ENCODE measurements around the gene GRWD1.

Gene GRWD1

DNA sequence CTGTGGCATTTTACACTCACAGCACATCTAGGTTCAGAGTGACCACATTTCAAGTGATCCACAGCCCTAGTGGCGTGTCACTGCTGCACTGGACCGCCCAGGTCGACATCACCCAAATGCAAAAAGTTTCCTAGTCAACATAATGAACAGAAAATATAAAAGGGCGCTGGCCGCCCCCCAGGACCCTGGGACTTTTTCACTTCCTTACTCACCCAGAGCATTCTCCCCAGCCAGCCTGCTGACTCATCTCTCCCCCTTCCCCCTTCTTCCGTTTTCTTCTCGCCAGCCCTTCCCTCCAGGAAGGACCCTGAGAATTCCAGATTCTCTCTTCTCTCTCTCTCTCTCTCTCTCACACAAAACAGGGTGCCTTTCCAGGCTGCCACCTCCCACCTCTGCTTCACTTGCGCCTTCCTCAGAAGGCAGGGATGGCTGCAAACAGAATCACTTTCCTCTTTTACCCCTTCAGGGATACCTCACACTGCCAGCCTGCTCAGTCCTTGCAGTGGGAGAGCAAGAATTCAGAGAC, 21.0 kb upstream of the GRWD1 start:
- DNase-seq (ENCODE audit: low spot score): peak; percentile 65
- TF ChIP-seq, protein P1, sequence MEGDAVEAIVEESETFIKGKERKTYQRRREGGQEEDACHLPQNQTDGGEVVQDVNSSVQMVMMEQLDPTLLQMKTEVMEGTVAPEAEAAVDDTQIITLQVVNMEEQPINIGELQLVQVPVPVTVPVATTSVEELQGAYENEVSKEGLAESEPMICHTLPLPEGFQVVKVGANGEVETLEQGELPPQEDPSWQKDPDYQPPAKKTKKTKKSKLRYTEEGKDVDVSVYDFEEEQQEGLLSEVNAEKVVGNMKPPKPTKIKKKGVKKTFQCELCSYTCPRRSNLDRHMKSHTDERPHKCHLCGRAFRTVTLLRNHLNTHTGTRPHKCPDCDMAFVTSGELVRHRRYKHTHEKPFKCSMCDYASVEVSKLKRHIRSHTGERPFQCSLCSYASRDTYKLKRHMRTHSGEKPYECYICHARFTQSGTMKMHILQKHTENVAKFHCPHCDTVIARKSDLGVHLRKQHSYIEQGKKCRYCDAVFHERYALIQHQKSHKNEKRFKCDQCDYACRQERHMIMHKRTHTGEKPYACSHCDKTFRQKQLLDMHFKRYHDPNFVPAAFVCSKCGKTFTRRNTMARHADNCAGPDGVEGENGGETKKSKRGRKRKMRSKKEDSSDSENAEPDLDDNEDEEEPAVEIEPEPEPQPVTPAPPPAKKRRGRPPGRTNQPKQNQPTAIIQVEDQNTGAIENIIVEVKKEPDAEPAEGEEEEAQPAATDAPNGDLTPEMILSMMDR (IDR thresholded peaks at IDR 0.05; ENCODE audit: extremely low read depth, missing control alignments): no peak

- TF ChIP-seq, protein P1 (IDR thresholded peaks at IDR 0.05; ENCODE audit: extremely low read depth, missing control alignments): no peak
- no peak for DNase-seq (ENCODE audit: low spot score)
Measured at GRCh38 chr19:48428670-48429069, 17.1 kb upstream of the GRWD1 start.

DNA sequence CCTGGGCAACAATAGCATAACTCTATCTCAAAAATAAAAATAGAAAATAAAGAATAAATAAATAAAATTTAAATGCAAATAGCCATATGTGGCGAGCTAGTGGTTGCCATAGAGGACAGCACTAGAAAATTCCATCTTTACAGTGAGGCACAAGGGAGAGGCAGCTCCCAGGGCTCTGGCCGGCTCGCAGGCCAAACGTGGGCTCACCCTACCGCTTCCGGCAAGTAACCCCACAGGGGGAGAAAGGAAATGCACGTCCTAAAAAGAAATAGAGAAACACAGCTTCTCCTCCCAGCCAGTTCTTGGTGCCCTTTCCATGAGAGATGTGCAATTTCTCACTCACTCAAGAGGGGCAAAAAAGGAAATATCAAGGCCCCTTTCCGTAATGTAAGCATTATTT, 12.4 kb upstream of the GRWD1 start:
- DNase-seq (ENCODE audit: low spot score): no peak
- TF ChIP-seq, protein P1 (IDR thresholded peaks at IDR 0.05; ENCODE audit: extremely low read depth, missing control alignments): no peak

DNA sequence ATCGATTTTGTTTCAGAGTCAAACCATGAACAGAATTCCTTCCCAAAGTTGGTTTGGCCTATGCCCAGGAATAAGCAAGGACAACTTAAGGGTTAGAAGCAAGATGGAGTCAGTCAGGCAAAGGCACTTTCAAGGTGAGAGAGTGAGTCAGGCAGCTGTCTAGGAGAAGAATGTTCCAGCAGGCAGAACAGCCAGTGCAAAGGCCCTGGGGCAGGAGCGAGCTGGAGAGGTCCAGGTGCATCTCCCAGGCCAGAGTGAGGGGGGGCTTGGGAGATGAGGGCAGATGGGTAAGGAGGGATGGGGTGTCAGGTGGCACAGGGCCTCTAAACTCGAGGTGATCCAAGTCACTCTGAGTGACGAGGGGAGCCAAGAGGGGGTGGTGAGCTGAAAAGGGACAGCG, 9.2 kb upstream of the GRWD1 start:
- no peak for DNase-seq (ENCODE audit: low spot score)
- TF ChIP-seq, protein P1 (IDR thresholded peaks at IDR 0.05; ENCODE audit: extremely low read depth, missing control alignments): no peak

DNA sequence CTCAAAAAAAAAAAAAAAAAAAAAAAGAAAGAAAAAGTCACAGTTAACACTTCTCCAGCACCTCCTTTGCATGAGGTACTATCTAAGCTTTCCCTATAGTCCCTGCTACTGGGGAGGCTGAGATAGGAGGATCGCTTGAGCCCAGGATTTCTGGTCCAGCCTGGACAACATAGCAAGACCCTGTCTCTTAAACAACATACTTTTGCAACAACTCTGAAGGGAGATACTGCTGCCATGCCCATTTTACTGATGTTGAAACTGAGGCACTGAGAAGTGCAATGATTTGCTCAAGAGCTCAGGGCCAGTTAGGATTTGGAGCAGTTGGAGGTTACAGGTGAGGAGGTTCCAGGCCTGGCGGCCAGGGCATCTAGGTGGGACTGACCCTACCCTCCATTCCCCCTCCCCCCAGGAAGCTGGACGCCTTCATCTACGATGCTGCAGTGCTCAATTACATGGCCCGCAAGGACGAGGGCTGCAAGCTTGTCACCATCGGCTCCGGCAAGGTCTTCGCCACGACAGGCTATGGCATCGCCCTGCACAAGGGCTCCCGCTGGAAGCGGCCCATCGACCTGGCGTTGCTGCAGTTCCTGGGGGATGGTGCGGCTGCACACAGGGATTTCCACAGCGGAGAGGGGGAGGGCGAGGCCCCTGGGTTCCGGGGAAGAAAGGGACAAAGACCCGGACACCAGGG, 4.3 kb upstream of the GRWD1 start:
- no peak for DNase-seq (ENCODE audit: low spot score)
- TF ChIP-seq, protein P1 (IDR thresholded peaks at IDR 0.05; ENCODE audit: extremely low read depth, missing control alignments): no peak

DNA sequence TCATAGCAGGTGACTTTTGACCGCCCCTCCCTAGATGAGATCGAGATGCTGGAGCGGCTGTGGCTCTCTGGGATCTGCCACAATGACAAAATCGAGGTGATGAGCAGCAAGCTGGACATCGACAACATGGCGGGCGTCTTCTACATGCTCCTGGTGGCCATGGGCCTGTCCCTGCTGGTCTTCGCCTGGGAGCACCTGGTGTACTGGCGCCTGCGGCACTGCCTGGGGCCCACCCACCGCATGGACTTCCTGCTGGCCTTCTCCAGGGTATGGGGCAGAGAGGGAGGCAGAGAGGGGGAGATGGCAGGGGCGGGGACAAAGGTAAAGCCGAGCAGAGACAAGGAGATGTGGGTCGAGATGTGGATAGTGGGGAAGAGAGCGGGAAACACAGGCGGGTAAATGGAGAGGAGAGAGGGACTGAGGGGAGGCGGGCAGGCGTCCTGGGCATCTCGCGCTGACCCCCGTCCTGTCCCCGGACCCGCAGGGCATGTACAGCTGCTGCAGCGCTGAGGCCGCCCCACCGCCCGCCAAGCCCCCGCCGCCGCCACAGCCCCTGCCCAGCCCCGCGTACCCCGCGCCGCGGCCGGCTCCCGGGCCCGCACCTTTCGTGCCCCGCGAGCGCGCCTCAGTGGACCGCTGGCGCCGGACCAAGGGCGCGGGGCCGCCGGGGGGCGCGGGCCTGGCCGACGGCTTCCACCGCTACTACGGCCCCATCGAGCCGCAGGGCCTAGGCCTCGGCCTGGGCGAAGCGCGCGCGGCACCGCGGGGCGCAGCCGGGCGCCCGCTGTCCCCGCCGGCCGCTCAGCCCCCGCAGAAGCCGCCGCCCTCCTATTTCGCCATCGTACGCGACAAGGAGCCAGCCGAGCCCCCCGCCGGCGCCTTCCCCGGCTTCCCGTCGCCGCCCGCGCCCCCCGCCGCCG, 3.4 kb upstream of the GRWD1 start:
- TF ChIP-seq, protein P1 (IDR thresholded peaks at IDR 0.05; ENCODE audit: extremely low read depth, missing control alignments): no peak
- peak; percentile 34 for DNase-seq (ENCODE audit: low spot score)

DNA sequence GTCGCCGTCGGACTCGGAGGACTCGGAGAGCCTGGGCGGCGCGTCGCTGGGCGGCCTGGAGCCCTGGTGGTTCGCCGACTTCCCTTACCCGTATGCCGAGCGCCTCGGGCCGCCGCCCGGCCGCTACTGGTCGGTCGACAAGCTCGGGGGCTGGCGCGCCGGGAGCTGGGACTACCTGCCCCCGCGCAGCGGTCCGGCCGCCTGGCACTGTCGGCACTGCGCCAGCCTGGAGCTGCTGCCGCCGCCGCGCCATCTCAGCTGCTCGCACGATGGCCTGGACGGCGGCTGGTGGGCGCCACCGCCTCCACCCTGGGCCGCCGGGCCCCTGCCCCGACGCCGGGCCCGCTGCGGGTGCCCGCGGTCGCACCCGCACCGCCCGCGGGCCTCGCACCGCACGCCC, 2.5 kb upstream of the GRWD1 start:
- TF ChIP-seq, protein P1 (IDR thresholded peaks at IDR 0.05; ENCODE audit: extremely low read depth, missing control alignments): no peak
- DNase-seq (ENCODE audit: low spot score): peak; percentile 55

Measured in GM20000 (cell line).